AG09319 (cell line): ENCODE measurements around the gene SYNPR.

ENCODE experiments used
- DNase-seq: peaks from one replicate; pipeline ENCODE4 v3.0.0-alpha.2; 2010; ENCODE audit warnings: low read depth; ENCODE audit errors: extremely low read depth
- CTCF ChIP-seq: IDR thresholded peaks from 2 replicates; pipeline ENCODE4 v1.5.1; 2011; ENCODE audit warnings: low read depth, mild to moderate bottlenecking, inconsistent platforms, low read length, moderate library complexity

SYNPR gene

GRCh38 chr3:63556401-63556800, 278.3 kb downstream of the SYNPR start:
- no peak for TF ChIP-seq CTCF
- no peak for DNase-seq

GRCh38 chr3:63557912-63558311, 279.8 kb downstream of the SYNPR start:
- TF ChIP-seq CTCF, result no peak
- DNase-seq, result no peak

GRCh38 chr3:63559884-63560283, 281.8 kb downstream of the SYNPR start:
- no peak for DNase-seq
- TF ChIP-seq CTCF, result no peak

GRCh38 chr3:63561879-63562278, 283.8 kb downstream of the SYNPR start:
- DNase-seq, result no peak
- TF ChIP-seq CTCF, result no peak

- no peak for DNase-seq
- no peak for TF ChIP-seq CTCF
These were observed 284.2 kb downstream of the SYNPR start for GRCh38 chr3:63562323-63562722.

GRCh38 chr3:63563572-63563971, 285.5 kb downstream of the SYNPR start:
- no peak for DNase-seq
- no peak for TF ChIP-seq CTCF

GRCh38 chr3:63565220-63565619, 287.1 kb downstream of the SYNPR start:
- no peak; the same call in 1 of the 2 replicates for TF ChIP-seq CTCF
- no peak for DNase-seq
